ENCODE measurements around the gene TUBA4A. TPM values are rescaled to one million over a fixed set of nuclear protein-coding genes. Genes with fewer than 3 reads are reported as not detected.

Gene TUBA4A
- total and polyA plus RNA-seq, 9 of the 15 experiments (the other 6 are each of a cell fraction or from before 2014, with no cell fraction given): 25.1 to 174 (median 42.4) TPM

DNA sequence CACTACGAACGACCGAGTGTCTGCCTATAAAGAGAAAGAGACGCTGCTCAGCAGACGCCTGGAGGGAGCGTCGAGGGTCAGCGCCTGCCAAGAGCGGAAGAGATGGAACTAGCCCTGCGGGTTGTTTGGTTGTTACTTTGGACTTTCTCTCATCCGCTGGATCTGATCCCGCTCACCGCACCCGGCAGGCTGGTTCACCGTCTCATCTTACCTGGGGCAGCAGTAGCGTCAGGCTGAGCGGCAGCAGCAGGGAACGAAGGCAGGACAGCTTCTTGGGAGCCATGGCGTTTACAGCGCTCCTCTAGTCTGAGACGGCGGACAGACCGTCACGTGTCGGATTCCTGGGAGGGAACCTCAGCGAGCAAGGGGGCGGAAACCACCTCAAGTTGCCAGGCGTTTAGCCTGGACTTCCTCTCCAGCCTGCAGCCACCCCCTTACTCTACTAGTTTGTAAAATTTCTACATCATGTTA lies 10.4 kb downstream of the TUBA4A start:
- Histone ChIP-seq H3K27me3 (ENCODE audit: control insufficient read depth in 2 of 2, insufficient read depth in 2 of 2, low read length in 2 of 2) (no peaks in the 10 kb centered on the region), H3K4me1 (replicated peaks in 1 of 2; ENCODE audit: control insufficient read depth in 2 of 2, insufficient read depth in 2 of 2, low read length in 2 of 2) (peaks cover 14 to 23% of the 10 kb centered on the region in 2 experiments; a peak in 4 of 5 replicates), H3K9ac (ENCODE audit: insufficient read depth in 1 of 2, low read depth in 2 of 2, low read length in 2 of 2) (0 out of 4 replicates have a peak overlapping the region, but pooled peaks of 1 of the 2 experiments have one; percentile 14), H3K36me3 (ENCODE audit: control insufficient read depth, insufficient read depth, low read length) (peaks cover 19% of the 10 kb centered on the region), H3K4me3 (no peak overlapping the region), H3K27ac (ENCODE audit: extremely low read depth, low read depth, low read length) (no peak overlapping the region), H2AFZ (ENCODE audit: low read depth, low read length) (no peak overlapping the region), H3K4me2 (ENCODE audit: insufficient read depth, low read length) (no peak overlapping the region), H3K79me2 (ENCODE audit: control insufficient read depth, insufficient read depth, low read length) (peaks cover 17% of the 10 kb centered on the region), H3K9me3 (replicated peaks; ENCODE audit: control insufficient read depth, insufficient read depth, low read depth, low read length) (no peaks in the 10 kb centered on the region), H3K9me1 (ENCODE audit: control insufficient read depth, insufficient read depth, low read length) (no peaks in the 10 kb centered on the region), H4K20me1 (replicated peaks; ENCODE audit: control insufficient read depth, insufficient read depth, low read length) (no peaks in the 10 kb centered on the region)
- WGBS (ENCODE audit: insufficient coverage, low coverage, missing lambda C conversion rate): 75% methylated on average over 14 of the region's 28 CpGs
- no peak for ATAC-seq
- ChIA-PET POLR2A (no interaction called here), CTCF (ENCODE audit: low intra/inter-chr PET ratio) (no interaction called here)
- no peak for DNase-seq (ENCODE audit: extremely low read depth in 1 of 4, low spot score in 3 of 4)
- in situ Hi-C loops (cut with MboI) (no loop called here), intact Hi-C loops (cut with micrococcal nuclease) (no loop called here)
- BruUV-seq (replicated peaks): no TSS peak
- TF ChIP-seq ZNF785 (CRISPR knock-in tag; IDR thresholded peaks at IDR 0.05) (no peak), ZKSCAN1 (IDR thresholded peaks at IDR 0.05; ENCODE audit: low read depth, low read length) (no peak), BHLHE40 (IDR thresholded peaks at IDR 0.05; ENCODE audit: low read length) (no peak), CHD1 (IDR thresholded peaks at IDR 0.05; ENCODE audit: low read length) (no peak)
- TF ChIP-seq, protein P1, sequence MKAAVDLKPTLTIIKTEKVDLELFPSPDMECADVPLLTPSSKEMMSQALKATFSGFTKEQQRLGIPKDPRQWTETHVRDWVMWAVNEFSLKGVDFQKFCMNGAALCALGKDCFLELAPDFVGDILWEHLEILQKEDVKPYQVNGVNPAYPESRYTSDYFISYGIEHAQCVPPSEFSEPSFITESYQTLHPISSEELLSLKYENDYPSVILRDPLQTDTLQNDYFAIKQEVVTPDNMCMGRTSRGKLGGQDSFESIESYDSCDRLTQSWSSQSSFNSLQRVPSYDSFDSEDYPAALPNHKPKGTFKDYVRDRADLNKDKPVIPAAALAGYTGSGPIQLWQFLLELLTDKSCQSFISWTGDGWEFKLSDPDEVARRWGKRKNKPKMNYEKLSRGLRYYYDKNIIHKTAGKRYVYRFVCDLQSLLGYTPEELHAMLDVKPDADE (conservative IDR thresholded peaks at IDR 0.05; ENCODE audit: control insufficient read depth, low read depth, low read length): no peak
- TF ChIP-seq, protein P2, sequence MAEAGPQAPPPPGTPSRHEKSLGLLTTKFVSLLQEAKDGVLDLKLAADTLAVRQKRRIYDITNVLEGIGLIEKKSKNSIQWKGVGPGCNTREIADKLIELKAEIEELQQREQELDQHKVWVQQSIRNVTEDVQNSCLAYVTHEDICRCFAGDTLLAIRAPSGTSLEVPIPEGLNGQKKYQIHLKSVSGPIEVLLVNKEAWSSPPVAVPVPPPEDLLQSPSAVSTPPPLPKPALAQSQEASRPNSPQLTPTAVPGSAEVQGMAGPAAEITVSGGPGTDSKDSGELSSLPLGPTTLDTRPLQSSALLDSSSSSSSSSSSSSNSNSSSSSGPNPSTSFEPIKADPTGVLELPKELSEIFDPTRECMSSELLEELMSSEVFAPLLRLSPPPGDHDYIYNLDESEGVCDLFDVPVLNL (CRISPR knock-in tag; IDR thresholded peaks at IDR 0.05; ENCODE audit: low read depth): no peak
- FAIRE-seq: no peak
